NCI-H748 (cell line): ENCODE results near the gene GJA9.
"Not testable (repeated sequence)": the region's sequence is repeated elsewhere in the genome, so short reads cannot be mapped to it uniquely, and the experiment has no call there.

ENCODE experiments used
- DNase-seq: peaks from one replicate; lab custom pipeline; 2025; ENCODE audit not compliant: unreplicated experiment; lab: John Stamatoyannopoulos, UW

Gene GJA9

GRCh38 chr1:38875811-38876210 is 5.6 kb downstream of the GJA9 start:
- DNase-seq: no peak

- DNase-seq: peak; percentile 91
These were observed 8.1 kb downstream of the GJA9 start, which contains the start of gene MYCBP for GRCh38 chr1:38873027-38873969. TSS of gene MYCBP (minus strand) at chr1:38873348. CDS start at chr1:38873305, 43 bp downstream.

DNA sequence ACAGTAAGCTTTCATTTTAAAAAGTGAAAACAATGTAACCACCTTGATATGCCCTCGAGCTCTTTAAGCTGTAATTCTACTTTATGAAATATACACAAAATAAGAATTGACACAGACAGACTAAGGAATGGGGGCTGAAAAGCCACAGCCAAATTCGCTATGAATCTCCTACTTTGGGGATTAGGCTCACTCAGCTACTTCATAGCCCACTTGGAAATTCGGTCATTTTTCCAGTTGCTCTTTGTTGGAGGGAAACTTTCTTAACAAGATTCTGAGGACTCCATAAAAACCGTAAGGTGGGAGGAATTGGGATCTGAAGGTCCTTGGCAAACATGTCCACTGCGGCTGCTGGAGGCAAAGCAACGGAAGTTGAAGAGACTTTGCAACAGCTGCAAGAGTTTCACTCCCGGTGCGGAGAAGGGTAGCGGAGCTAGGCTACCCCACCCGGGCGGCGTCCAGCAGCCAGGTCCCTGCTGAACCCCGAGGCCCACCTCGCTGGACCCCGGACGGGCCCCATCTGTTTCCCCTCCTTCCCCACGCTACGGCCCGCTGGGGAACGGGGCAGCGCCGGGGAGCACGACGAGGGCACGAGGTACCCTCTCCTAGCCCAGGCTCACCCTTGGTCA is 8.9 kb downstream of the GJA9 start:
- DNase-seq: no peak

- DNase-seq: no peak
These were observed 10.4 kb downstream of the GJA9 start for GRCh38 chr1:38870996-38871395.

GRCh38 chr1:38867208-38867607 is 14.2 kb downstream of the GJA9 start:
- no peak for DNase-seq

- no peak for DNase-seq
These were observed 16.2 kb downstream of the GJA9 start for GRCh38 chr1:38865112-38865715.

DNA sequence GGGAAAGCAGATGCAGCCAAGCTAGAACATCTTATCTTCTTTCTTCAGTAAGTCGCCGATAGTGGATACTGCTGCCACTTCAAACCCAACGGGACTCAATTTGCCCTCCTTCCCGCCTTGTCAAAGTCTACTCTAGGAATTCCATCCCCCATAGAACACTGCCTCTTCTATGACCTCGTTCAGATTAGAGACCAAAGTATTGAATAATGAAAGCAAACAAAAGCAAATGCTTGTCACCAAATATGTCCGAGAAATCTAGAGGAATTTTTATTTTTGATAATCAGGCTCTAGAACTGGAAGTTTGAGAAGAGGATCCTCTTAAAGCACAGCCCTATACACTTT is 21.0 kb downstream of the GJA9 start:
- DNase-seq: no peak

GRCh38 chr1:38859561-38860453 is 21.6 kb downstream of the GJA9 start, which contains the start of gene RRAGC:
TSS of gene RRAGC (minus strand) at chr1:38859772. CDS start at chr1:38859646, 126 bp downstream.
- peak; percentile 95 for DNase-seq

DNA sequence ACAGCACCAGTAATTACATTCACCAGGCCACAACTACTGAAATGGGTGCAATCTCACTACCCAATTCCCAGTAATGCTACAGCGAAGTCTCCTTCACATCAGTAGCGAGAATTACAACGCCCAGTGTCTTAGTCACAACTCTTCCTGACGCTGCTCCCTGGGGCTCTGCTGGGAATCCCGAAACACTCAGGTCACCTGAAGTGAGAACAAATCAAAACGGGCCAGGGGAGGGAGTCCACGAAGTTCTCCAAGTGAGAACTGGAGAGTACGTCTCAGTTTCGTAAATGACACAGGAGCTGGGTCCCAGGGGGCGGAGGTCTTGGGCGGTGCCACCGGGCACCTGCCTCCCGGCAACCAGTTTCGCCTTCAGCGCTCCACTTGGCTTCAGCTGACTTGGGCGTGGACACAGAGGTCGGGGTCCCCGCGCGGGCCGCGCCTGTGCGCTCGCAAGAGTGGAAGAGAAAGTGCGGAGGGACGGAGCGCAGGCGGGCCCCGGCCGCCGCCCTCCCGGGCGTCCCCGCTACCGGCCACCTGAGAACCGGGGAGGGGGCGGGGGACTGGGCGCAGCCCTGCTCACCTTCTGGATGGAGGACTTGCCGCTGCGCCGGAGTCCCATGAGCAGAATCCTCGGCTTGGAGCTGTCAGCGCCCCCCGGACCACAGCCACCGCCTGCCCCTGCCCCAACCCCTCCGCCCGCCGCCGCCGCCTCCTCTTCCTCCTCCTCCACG is 22.4 kb downstream of the GJA9 start:
- DNase-seq: peak; percentile 62

DNA sequence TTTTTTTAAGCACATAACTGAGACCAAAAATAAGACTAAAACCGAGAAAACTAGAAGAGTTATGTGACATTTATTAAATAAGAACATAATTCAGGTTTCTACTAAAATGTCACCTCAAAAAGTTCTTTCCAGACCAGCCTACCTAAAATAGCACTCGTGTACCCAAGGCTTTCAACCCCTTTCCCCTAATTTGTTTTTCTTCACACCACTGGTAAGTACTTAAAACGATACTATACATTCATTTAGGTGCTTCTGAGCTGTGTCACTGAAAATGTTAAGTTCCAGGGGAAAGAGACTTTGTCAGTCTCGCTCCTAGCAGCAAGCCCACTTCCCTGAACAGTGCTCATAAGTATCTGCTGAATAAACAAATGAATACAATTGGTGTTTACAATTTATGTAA is 28.6 kb downstream of the GJA9 start:
- no peak for DNase-seq

DNA sequence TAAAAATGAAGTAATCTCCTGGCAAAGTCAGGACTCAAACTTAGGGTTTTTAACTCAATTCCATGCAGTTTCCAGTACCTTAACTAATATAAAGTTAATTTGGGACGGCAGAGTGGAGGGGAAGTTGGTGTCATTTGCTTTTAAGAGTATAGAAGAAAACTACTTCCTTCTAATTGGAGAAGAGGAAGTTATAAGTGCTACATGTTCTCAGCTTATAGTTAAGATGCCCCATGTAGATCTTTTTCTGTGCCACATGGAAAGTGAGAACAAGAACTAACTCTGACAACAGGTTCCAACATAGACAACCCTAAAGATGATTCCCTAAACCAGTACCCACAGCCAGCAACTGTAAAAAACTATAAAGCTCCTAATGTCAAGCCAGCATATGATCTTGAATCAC is 33.3 kb downstream of the GJA9 start:
- DNase-seq: no peak

DNA sequence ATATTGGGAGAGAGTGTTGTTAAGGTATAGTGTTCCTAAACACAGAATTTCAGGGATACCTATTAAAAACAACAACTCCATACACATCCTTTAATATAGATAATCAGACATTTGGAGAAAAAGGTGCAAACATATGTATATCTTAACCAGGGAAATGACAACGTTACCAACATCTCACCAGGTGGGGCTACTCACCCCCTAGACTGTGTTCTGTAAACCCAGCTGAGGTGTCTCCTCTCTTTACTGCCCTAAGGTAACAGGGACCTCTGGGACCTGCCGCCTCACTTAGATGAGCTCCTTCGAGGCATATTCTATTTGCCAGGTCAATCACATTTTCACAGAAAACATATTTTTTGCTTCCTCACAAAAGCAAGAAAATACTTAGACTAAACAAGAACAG is 35.2 kb downstream of the GJA9 start:
- no peak for DNase-seq

GRCh38 chr1:38845088-38845487 is 36.3 kb downstream of the GJA9 start:
- not testable (repeated sequence) for DNase-seq

DNA sequence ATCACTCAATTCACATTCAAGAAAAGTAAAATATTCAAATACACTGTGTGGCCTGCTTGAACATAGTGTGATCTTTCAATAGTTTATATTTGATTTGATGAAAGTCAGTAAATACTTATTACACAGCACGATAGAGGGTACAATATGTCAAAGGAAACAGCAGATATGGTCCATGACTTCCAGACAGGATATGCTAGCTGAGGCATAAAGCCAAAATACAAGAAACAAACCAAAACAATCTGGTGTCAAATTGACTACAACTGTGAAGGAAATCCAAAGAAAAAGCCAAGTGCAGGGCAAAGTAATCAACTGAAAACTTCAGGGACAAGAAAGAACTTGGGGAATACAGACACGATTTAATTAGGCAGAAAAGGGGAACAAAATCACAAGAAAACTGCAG is 41.1 kb downstream of the GJA9 start:
- no peak for DNase-seq

DNA sequence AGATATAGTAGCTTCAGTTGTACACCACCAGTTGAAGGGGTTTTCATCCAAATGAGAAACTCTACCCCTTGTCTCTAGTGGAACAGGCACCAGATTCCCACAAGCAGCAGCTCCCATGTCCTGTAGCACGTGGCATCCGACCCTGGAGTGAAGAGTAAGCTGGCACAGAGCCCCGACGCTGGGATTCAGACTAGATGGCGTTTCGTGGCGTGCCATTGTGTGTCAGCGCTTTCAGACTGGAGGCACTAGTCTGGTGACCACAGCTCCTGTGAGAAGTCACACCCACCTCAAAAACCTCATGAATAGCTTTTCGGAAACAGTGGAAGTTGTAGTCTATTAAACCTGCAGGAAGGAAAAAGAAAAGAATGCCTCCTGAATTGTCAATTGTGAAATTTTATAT is 42.0 kb downstream of the GJA9 start:
- no peak for DNase-seq

DNA sequence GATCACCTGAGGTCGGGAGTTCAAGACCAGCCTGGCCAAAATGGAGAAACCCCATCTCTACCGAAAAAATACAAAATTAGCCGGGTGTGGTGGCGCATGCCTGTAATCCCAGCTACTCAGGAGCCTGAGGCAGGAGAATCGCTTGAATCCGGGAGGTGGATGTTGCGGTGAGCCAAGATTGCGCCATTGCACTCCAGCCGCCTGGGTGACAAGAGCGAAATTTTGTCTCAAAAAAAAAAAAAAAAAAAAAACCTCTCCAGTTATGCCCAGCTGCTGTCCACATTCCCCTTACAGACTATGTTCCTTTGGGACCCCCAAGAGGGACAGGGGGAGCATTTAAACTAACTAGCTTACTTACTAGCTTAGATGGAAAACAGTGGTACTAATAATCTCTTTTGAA is 45.1 kb downstream of the GJA9 start:
- DNase-seq: not testable (repeated sequence)

GRCh38 chr1:38834937-38835827 is 46.2 kb downstream of the GJA9 start:
- DNase-seq: peak; percentile 70

DNA sequence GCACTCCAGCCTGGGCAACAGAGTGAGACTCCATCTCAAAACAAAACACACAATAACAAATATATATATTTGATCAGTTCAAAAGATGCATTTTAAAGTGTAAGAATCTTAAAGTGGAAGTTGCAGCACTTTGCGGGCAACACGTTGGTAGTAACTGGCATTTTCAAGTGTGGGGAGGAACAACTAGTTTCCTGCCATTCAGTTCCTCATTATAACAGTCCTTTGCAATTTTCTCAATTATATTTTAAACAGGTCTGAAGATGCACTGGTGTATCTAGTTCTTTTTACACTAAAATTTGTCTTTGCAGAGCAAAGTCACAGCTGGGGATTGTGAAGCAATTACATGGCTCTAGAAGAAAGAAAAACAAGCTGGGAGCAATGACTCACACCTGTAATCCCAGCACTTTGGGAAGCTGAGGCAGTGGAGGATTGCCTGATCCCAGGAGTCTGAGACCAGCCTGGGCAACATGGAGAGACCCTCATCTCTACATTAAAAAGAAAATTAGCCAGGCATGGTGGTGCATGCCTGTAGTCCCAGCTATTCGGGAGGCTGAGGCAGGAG is 47.1 kb downstream of the GJA9 start:
- DNase-seq: no peak

- no peak for DNase-seq
These were observed 48.2 kb downstream of the GJA9 start for GRCh38 chr1:38833146-38833545.
